GM19372 (cell line): Measurements from ENCODE around the gene OR2H1.

Experiments
- ATAC-seq: cut with Tn5 transposase; IDR thresholded peaks from one replicate; pipeline ENCODE4 v1.9.1; 2021; ENCODE audit warnings: mild to moderate bottlenecking, low read depth, moderate library complexity; ENCODE audit not compliant: unreplicated experiment

OR2H1 gene

DNA sequence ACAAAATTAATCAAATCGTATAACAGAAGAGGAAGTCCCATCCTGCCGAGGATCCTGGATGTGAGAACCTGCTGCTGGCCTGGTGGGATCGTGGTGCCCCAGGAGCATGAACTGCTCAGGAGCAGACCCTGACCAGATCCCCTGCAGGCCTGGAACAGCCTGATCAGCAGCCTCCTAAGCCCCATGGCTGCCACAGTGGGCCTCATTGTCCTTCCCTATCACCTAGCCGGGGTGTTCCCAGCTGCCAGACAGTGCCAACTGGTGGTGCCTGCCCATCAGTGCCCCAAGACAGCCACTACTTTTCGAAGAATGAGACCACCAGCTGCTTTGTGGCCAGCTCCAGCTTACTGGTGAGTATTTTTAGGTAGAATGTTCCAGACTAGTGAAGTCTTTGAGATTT is 50.4 kb downstream of the OR2H1 start:
- ATAC-seq, result no peak

DNA sequence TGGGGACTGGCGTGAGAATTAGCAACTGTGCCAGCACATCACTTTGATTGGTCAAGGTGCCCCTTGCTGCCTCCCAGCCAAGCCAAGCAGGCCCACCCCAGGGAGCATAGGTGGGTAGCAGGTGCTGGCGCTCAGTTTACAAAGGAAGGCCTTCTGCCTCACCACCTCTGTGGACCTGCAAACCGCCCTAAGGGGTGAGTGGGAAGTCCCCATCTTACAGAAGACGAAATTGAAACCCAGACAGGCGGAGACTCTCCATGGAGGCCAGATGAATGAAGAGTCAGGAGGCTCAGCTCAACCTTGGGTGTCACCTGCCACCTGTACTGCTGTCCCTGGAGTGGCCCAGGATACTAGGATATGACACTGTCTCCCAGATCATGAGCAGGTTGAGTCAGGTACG is 52.3 kb downstream of the OR2H1 start:
- no peak for ATAC-seq

DNA sequence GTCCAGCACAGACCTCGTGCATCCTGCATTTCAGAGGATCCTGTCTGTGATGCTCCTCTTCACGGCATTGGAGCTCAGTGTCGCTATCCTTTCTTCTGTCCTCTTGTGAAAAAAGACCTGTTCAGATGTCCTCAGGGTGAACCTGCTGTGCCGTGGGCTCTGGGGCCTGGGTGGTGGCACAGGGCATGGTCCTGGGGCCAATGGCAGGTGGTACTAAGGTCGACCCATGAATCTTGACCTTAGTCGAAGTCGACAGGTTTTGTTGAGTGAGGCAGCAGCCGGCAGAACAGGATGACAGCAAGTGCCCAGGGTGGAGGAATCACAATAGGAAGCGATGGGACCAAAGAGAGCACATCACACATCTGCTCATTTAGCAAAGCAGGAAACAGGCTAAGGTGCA is 52.8 kb downstream of the OR2H1 start:
- no peak for ATAC-seq

DNA sequence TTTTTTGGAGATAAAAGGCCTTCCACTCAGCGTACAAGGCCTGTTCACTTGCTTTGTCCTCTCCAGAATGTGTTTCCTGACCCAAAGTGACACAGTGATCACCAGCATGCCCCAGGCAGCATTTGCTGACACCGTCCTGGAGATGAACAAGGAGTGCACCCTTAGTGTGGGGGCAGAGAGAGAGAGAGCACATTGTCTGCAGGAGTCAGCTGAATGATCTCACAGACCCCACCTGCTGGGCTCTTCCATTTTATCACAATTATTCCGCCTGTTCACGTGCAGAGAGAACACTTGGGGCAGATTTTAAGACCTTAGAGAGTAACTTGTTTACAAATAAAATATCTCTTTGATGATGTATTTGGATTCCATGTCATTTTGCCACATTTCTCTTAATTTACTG is 53.2 kb downstream of the OR2H1 start:
- no peak for ATAC-seq

DNA sequence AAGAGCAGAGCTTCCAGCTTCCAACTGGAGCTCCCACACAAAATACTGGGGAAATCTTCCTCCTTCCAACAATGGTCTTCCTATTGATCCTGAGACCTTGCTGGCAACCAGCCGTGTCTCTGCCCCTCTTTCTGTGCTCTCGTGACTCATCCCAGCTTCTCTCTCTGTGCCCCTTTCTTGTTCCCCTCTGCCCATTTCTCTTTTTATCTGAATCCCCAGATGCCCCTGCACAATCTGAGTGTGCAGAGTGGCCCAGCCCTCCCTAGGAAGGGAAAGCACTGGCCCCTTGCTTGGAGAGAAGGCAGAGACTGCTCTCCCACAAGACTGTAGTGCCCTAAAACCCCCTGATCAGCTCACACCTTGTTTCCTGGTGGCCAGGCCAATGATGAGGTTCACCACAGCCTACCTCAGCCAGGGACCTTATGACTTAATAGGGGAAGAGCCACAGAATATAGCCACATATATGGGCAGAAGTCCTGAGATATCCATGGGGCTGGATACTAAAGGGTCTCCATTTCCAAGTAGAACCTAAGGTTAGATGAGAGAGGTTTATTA is 53.9 kb downstream of the OR2H1 start:
- ATAC-seq, result no peak
